ENCODE data around the gene LDB3.

The LDB3 gene

GRCh38 chr10:86667421-86668181, 710 bp upstream of the LDB3 start:
- ChIA-PET POLR2A (no interaction called here), CTCF (interaction anchor here (0.5 to 1.6 kb wide), 7 partner anchors 13 to 268 kb away, joined by 3 to 4 read pairs (median 3); partner anchors contain the start of gene OPN4)
- TF ChIP-seq ZNF658 (tag by site-specific recombination; IDR thresholded peaks at IDR 0.05) (no peak), ZNF2 (tag by site-specific recombination; IDR thresholded peaks at IDR 0.05) (no peak), OSR2 (tag by site-specific recombination; IDR thresholded peaks at IDR 0.05) (no peak), ZNF214 (tag by site-specific recombination; IDR thresholded peaks at IDR 0.05; ENCODE audit: borderline replicate concordance) (no peak), ZNF514 (tag by site-specific recombination; IDR thresholded peaks at IDR 0.05) (no peak)

DNA sequence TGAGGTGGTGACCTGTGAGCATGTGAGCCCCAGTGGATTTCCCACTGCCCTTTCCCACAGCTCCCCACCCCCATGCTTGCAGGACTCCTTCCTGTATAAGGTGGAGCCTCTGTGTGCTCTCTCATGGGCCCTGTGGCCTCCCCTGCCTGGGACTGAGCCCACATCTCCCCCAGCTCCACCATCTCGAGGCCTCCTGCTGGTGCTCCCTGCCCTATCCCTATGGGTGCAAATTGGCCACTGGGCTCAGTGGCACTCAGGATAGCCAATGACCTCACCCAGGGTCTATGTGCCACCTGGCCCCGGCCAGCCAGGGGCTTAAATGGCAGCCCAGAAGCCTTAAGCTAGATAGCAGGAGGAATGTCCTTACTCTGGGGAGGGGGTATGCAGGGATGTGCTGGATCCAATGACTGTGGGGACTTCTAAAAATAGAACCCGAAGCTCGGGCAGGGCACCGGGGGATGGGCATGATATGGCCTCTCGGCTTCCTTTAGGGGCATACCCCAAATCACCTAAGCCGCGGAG, 2.0 kb downstream of the LDB3 start:
- Histone ChIP-seq H3K27ac (ENCODE audit: extremely low read depth, low read depth, low read length) (no peak overlapping the region), H3K4me1 (ENCODE audit: control insufficient read depth, insufficient read depth, low read length) (peaks cover 9% of the 10 kb centered on the region), H3K36me3 (ENCODE audit: control insufficient read depth in 2 of 2, insufficient read depth in 1 of 2, low read length in 2 of 2) (no peaks in the 10 kb centered on the region), H3K9me3 (ENCODE audit: control insufficient read depth, insufficient read depth, low read depth, low read length) (no peaks in the 10 kb centered on the region), H3K4me3 (ENCODE audit: low read depth, low read length) (no peak overlapping the region)
- TF ChIP-seq GFI1B (tag by site-specific recombination; IDR thresholded peaks at IDR 0.05) (no peak), KLF8 (tag by site-specific recombination; IDR thresholded peaks at IDR 0.05) (no peak), ZNF292 (tag by site-specific recombination; IDR thresholded peaks at IDR 0.05; ENCODE audit: borderline replicate concordance, low read depth) (no peak), ZNF138 (tag by site-specific recombination; IDR thresholded peaks at IDR 0.05; ENCODE audit: borderline replicate concordance) (no peak), ZNF223 (tag by site-specific recombination; IDR thresholded peaks at IDR 0.05) (no peak), GLI4 (tag by site-specific recombination; IDR thresholded peaks at IDR 0.05) (no peak), ZSCAN18 (tag by site-specific recombination; IDR thresholded peaks at IDR 0.05) (no peak), SP2 (tag by site-specific recombination; IDR thresholded peaks at IDR 0.05) (no peak), BCL11B (tag by site-specific recombination; IDR thresholded peaks at IDR 0.05; ENCODE audit: low read depth) (no peak), ZNF121 (tag by site-specific recombination; IDR thresholded peaks at IDR 0.05) (no peak), ZNF561 (tag by site-specific recombination; IDR thresholded peaks at IDR 0.05; ENCODE audit: borderline replicate concordance) (no peak), SCRT2 (tag by site-specific recombination; IDR thresholded peaks at IDR 0.05) (no peak), ZSCAN16 (tag by site-specific recombination; IDR thresholded peaks at IDR 0.05) (no peak), ZNF140 (tag by site-specific recombination; IDR thresholded peaks at IDR 0.05) (no peak), ZNF23 (tag by site-specific recombination; IDR thresholded peaks at IDR 0.05; ENCODE audit: borderline replicate concordance) (no peak), ZNF391 (tag by site-specific recombination; IDR thresholded peaks at IDR 0.05; ENCODE audit: borderline replicate concordance, low read depth) (no peak), ZNF555 (tag by site-specific recombination; conservative IDR thresholded peaks at IDR 0.05) (no peak)
- TF ChIP-seq, protein P1, sequence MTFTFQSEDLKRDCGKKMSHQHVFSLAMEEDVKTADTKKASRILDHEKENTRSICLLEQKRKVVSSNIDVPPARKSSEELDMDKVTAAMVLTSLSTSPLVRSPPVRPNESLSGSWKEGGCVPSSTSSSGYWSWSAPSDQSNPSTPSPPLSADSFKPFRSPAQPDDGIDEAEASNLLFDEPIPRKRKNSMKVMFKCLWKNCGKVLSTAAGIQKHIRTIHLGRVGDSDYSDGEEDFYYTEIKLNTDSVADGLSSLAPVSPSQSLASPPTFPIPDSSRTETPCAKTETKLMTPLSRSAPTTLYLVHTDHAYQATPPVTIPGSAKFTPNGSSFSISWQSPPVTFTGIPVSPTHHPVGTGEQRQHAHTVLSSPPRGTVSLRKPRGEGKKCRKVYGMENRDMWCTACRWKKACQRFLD (tag by site-specific recombination; IDR thresholded peaks at IDR 0.05): no peak
- TF ChIP-seq, protein P2, sequence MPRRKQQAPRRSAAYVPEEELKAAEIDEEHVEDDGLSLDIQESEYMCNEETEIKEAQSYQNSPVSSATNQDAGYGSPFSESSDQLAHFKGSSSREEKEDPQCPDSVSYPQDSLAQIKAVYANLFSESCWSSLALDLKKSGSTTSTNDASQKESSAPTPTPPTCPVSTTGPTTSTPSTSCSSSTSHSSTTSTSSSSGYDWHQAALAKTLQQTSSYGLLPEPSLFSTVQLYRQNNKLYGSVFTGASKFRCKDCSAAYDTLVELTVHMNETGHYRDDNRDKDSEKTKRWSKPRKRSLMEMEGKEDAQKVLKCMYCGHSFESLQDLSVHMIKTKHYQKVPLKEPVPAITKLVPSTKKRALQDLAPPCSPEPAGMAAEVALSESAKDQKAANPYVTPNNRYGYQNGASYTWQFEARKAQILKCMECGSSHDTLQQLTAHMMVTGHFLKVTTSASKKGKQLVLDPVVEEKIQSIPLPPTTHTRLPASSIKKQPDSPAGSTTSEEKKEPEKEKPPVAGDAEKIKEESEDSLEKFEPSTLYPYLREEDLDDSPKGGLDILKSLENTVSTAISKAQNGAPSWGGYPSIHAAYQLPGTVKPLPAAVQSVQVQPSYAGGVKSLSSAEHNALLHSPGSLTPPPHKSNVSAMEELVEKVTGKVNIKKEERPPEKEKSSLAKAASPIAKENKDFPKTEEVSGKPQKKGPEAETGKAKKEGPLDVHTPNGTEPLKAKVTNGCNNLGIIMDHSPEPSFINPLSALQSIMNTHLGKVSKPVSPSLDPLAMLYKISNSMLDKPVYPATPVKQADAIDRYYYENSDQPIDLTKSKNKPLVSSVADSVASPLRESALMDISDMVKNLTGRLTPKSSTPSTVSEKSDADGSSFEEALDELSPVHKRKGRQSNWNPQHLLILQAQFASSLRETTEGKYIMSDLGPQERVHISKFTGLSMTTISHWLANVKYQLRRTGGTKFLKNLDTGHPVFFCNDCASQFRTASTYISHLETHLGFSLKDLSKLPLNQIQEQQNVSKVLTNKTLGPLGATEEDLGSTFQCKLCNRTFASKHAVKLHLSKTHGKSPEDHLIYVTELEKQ (tag by site-specific recombination; IDR thresholded peaks at IDR 0.05; ENCODE audit: borderline replicate concordance): no peak
- TF ChIP-seq, protein P3, sequence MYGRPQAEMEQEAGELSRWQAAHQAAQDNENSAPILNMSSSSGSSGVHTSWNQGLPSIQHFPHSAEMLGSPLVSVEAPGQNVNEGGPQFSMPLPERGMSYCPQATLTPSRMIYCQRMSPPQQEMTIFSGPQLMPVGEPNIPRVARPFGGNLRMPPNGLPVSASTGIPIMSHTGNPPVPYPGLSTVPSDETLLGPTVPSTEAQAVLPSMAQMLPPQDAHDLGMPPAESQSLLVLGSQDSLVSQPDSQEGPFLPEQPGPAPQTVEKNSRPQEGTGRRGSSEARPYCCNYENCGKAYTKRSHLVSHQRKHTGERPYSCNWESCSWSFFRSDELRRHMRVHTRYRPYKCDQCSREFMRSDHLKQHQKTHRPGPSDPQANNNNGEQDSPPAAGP (tag by site-specific recombination; IDR thresholded peaks at IDR 0.05): no peak
- ChIA-PET POLR2A (no interaction called here), CTCF (interaction anchor here (1.8 kb wide), 1 partner anchor 22 kb away, joined by 5 read pairs; no protein-coding TSS in a partner anchor)

More at GRCh38 chr10:86667421-86668181, 710 bp upstream of the LDB3 start:
- Histone ChIP-seq H3K9me3 (ENCODE audit: control insufficient read depth, insufficient read depth, low read depth, low read length) (no peaks in the 10 kb centered on the region), H3K4me1 (ENCODE audit: control insufficient read depth, insufficient read depth, low read length) (peaks cover 9% of the 10 kb centered on the region), H3K4me3 (ENCODE audit: low read depth, low read length) (no peak overlapping the region), H3K27ac (ENCODE audit: extremely low read depth, low read depth, low read length) (no peak overlapping the region), H3K36me3 (ENCODE audit: control insufficient read depth in 2 of 2, insufficient read depth in 1 of 2, low read length in 2 of 2) (no peaks in the 10 kb centered on the region)
